K562 (cell line): Measurements from ENCODE around the gene EIPR1. TPM values are rescaled to one million over a fixed set of nuclear protein-coding genes. Genes with fewer than 3 reads are reported as not detected.

Experiments used
- ATAC-seq: fragments of 200-7000 bp; cut with Tn5 transposase; 3 replicates; pipeline ENCODE4 v1.9.1; 2020; ENCODE audit warnings: moderate library complexity
- BruUV-seq: library from RNA; stranded (reverse); fragments of 400-500 nt; replicated peaks from 2 replicates; lab custom pipeline; 2021; lab: Mats Ljungman, UMichigan
- CTCF ChIA-PET: fragments of 300-600 bp; formaldehyde crosslinking; extraction: SDS; loops from one replicate; lab custom pipeline; 2021; ENCODE audit warnings: low intra/inter-chr PET ratio; lab: Yijun Ruan, JAX
- POLR2A ChIA-PET: fragments of 300-600, 350-650 bp; sonication (Branson Sonifier 250); formaldehyde crosslinking; extraction: SDS; loops from one replicate; lab custom pipeline; 2021; ENCODE audit warnings: antibody characterized with exemption, inconsistent platforms; lab: Yijun Ruan, JAX
- DNase-seq, 4 experiments: peaks; one replicate each; pipeline versions ENCODE4 v3.0.0 to v3.0.0-alpha.2; 2011 to 2018; ENCODE audit warnings: low spot score in 3 of 4, mixed read lengths in 3 of 4; ENCODE audit errors: extremely low read depth in 1 of 4
- FAIRE-seq: peaks from 2 replicates; lab custom pipeline; 2011; peaks lifted over from hg19 to GRCh38; lab: Jason Lieb, UNC
- H2AFZ ChIP-seq: 2 replicates; pipeline ENCODE4 v1.6.0; 2011; ENCODE audit warnings: low read depth, low read length, control low read depth, inconsistent platforms
- H3K27ac ChIP-seq: fragments of 200-600 bp; 3 replicates; pipeline ENCODE4 v1.8.0; 2011; ENCODE audit warnings: low read depth, mild to moderate bottlenecking, control low read depth, inconsistent platforms, low read length, moderate library complexity, mixed read lengths; ENCODE audit errors: extremely low read depth
- H3K27me3 ChIP-seq, 2 experiments: fragments of 300-600 bp in 1 of 2; 2 replicates in 1 of 2; 3 replicates in 1 of 2; pipeline versions ENCODE4 v1.6.0 to v1.8.0; 2011; ENCODE audit warnings: inconsistent platforms in 2 of 2, low read length in 2 of 2, mild to moderate bottlenecking in 1 of 2, mixed read lengths in 1 of 2, moderate library complexity in 1 of 2; ENCODE audit not compliant: control insufficient read depth in 2 of 2, insufficient read depth in 2 of 2
- H3K36me3 ChIP-seq: fragments of 300-600 bp; 3 replicates; pipeline ENCODE4 v1.8.0; 2011; ENCODE audit warnings: mild to moderate bottlenecking, low read length, inconsistent platforms; ENCODE audit not compliant: control insufficient read depth, insufficient read depth
- H3K4me1 ChIP-seq, 2 experiments: fragments of 200-600 bp in 1 of 2; replicated peaks in 1 of 2; 2 replicates in 1 of 2; 3 replicates in 1 of 2; pipeline versions ENCODE4 v1.5.1 to v1.8.0; 2011; ENCODE audit warnings: inconsistent platforms in 2 of 2, low read length in 2 of 2, mild to moderate bottlenecking in 1 of 2, mixed read lengths in 1 of 2, moderate library complexity in 1 of 2; ENCODE audit not compliant: control insufficient read depth in 2 of 2, insufficient read depth in 2 of 2
- H3K4me2 ChIP-seq: 2 replicates; pipeline ENCODE4 v1.6.1; 2011; ENCODE audit warnings: low read length, control low read depth, inconsistent platforms, mixed read lengths; ENCODE audit not compliant: insufficient read depth
- H3K4me3 ChIP-seq: fragments of 200-600 bp; sonication (generic), shearing (Covaris generic); 2 replicates; pipeline ENCODE4 v1.5.1; 2016; ENCODE audit warnings: control low read depth, inconsistent platforms
- H3K79me2 ChIP-seq: fragments of 200-600 bp; 3 replicates; pipeline ENCODE4 v1.8.0; 2011; ENCODE audit warnings: low read length, inconsistent platforms; ENCODE audit not compliant: control insufficient read depth, insufficient read depth
- H3K9ac ChIP-seq, 2 experiments: 2 replicates each; pipeline versions ENCODE4 v1.6.0 to v1.6.1; 2011; ENCODE audit warnings: low read depth in 2 of 2, low read length in 2 of 2, control low read depth in 1 of 2, inconsistent platforms in 1 of 2, mild to moderate bottlenecking in 1 of 2, mixed read lengths in 1 of 2; ENCODE audit not compliant: insufficient read depth in 1 of 2
- H3K9me1 ChIP-seq: one replicate; pipeline ENCODE4 v1.6.0; 2011; ENCODE audit warnings: inconsistent platforms, mild to moderate bottlenecking, low read length, moderate library complexity; ENCODE audit not compliant: control insufficient read depth, insufficient read depth
- H3K9me3 ChIP-seq: replicated peaks from 2 replicates; pipeline ENCODE4 v1.5.1; 2011; ENCODE audit warnings: low read depth, low read length, inconsistent platforms; ENCODE audit not compliant: control insufficient read depth, insufficient read depth
- H4K20me1 ChIP-seq: replicated peaks from 2 replicates; pipeline ENCODE4 v1.6.1; 2011; ENCODE audit warnings: low read length, inconsistent platforms, mixed read lengths; ENCODE audit not compliant: control insufficient read depth, insufficient read depth
- CHD4 ChIP-seq: fragments of 200-600 bp; sonication (generic); IDR thresholded peaks from 3 replicates; pipeline ENCODE4 v1.6.1; 2012; ENCODE audit warnings: low read depth, mild to moderate bottlenecking, mixed read lengths, low read length, inconsistent platforms; ENCODE audit not compliant: insufficient read depth, insufficient replicate concordance, poor library complexity, severe bottlenecking
- NFYB ChIP-seq: IDR thresholded peaks from 2 replicates; pipeline ENCODE4 v1.6.1; 2011; ENCODE audit warnings: mild to moderate bottlenecking, moderate library complexity; ENCODE audit not compliant: insufficient read length; ENCODE audit errors: extremely low read depth
- NR4A1 ChIP-seq, 2 experiments: fragments of 250-450 bp in 1 of 2; fragments of 450-650 bp in 1 of 2; sonication (Bioruptor Pico) in 1 of 2; IDR thresholded peaks; 2 replicates each; pipeline versions ENCODE4 v1.4.0 to v1.6.1; 2016 to 2020; ENCODE audit warnings: mild to moderate bottlenecking in 2 of 2, missing compliant biosample characterization in 1 of 2, missing genetic modification characterization in 1 of 2, moderate library complexity in 1 of 2
- PCBP2 ChIP-seq: fragments of 200-400 bp; formaldehyde crosslinking; IDR thresholded peaks from 2 replicates; pipeline ENCODE4 v1.6.1; 2018; ENCODE audit warnings: low read length, low read depth, mild to moderate bottlenecking, moderate library complexity; ENCODE audit not compliant: poor library complexity, severe bottlenecking
- PTRF ChIP-seq: fragments of 450-650 bp; IDR thresholded peaks from 2 replicates; pipeline ENCODE4 v1.6.1; 2016; ENCODE audit warnings: mild to moderate bottlenecking, missing genetic modification characterization, missing compliant biosample characterization
- RBM25 ChIP-seq: fragments of 200-400 bp; formaldehyde crosslinking; IDR thresholded peaks from 2 replicates; pipeline ENCODE4 v1.6.1; 2018; ENCODE audit warnings: low read length, low read depth, moderate library complexity; ENCODE audit not compliant: severe bottlenecking
- TCF3 ChIP-seq: sonication (generic); formaldehyde crosslinking; IDR thresholded peaks from 2 replicates; pipeline ENCODE4 v1.4.0; 2020; ENCODE audit warnings: mild to moderate bottlenecking, missing genetic modification reagents
- ZNF586 ChIP-seq: fragments of 450-650 bp; formaldehyde crosslinking; conservative IDR thresholded peaks from 2 replicates; pipeline ENCODE4 v1.4.0; 2020; ENCODE audit warnings: mild to moderate bottlenecking, moderate library complexity
- ZNF644 ChIP-seq: fragments of 200-800 bp; sonication (Bioruptor generic); IDR thresholded peaks from 2 replicates; pipeline ENCODE4 v1.6.1; 2016; ENCODE audit warnings: low read depth, missing genetic modification characterization, missing compliant biosample characterization
- ZNF778 ChIP-seq: fragments of 450-650 bp; formaldehyde crosslinking; IDR thresholded peaks from 2 replicates; pipeline ENCODE4 v1.4.0; 2020; ENCODE audit warnings: mild to moderate bottlenecking, moderate library complexity
- WGBS: fragments of 100-300 bp; shearing (Covaris generic); methylation state at CpG from one replicate; pipeline ENCODE4 v1.1.6; 2016; ENCODE audit warnings: low coverage, mixed read lengths; ENCODE audit not compliant: insufficient coverage; ENCODE audit errors: missing lambda C conversion rate; 5-methylcytosine and 5-hydroxymethylcytosine counted together
- in situ Hi-C: fragments of 300-500 bp; cut with MboI; formaldehyde crosslinking; loops from 4 replicates; pipeline ENCODE4 v1.15.0; 2018; ENCODE audit warnings: inconsistent platforms, mixed read lengths
- intact Hi-C: fragments of 100-400 bp; cut with micrococcal nuclease; formaldehyde crosslinking; loops from 2 replicates; pipeline ENCODE4 v1.14.2; 2022
- polyA plus RNA-seq, 8 experiments: library from polyadenylated mRNA; depleted of rRNA in 4 of 8; stranded (reverse) in 5 of 8; unstranded in 3 of 8; fragments of >200 nt; fragmentation: Nextera tagmentation in 2 of 8; fragmentation: Illumina TruSeq in 1 of 8; extraction: Ambion mirVana in 2 of 8; extraction: Trizol in 1 of 8; gene quantifications; 2 replicates each; pipeline versions ENCODE4 v1.2.1 to v1.2.3, GENCODE V29; 2011 to 2014; ENCODE audit warnings: inconsistent platforms in 1 of 8, missing spikeins in 1 of 8
- total RNA-seq, 7 experiments: library from RNA; depleted of rRNA in 6 of 7; stranded (reverse); fragments of >200 nt in 6 of 7; fragmentation: Illumina TruSeq in 2 of 7; extraction: Trizol in 2 of 7; gene quantifications; 2 replicates each; pipeline versions ENCODE4 v1.2.1 to v1.2.3, GENCODE V29; 2011 to 2021; ENCODE audit warnings: low replicate concordance in 1 of 7
- TF ChIP-seq, protein P1 (sequence below): fragments of 250-450 bp; sonication (Bioruptor Pico); IDR thresholded peaks from 2 replicates; pipeline ENCODE4 v1.8.0; 2022; ENCODE audit warnings: inconsistent platforms
- TF ChIP-seq, protein P2 (sequence below): fragments of 450-650 bp; IDR thresholded peaks from 2 replicates; pipeline ENCODE4 v1.6.1; 2014; ENCODE audit warnings: low read depth, mild to moderate bottlenecking, moderate library complexity, borderline replicate concordance
- TF ChIP-seq, protein P3 (sequence below): fragments of 250-450 bp; sonication (Bioruptor Pico); IDR thresholded peaks from 2 replicates; pipeline ENCODE4 v1.8.0; 2021; ENCODE audit warnings: moderate library complexity, mild to moderate bottlenecking, inconsistent platforms
- TF ChIP-seq, protein P4 (sequence below), 2 experiments: fragments of 250-450 bp in 1 of 2; fragments of 450-650 bp in 1 of 2; sonication (Bioruptor Pico) in 1 of 2; IDR thresholded peaks; 2 replicates each; pipeline versions ENCODE4 v1.6.1 to v1.8.0; 2016 to 2021; ENCODE audit warnings: mild to moderate bottlenecking in 2 of 2, moderate library complexity in 2 of 2, missing compliant biosample characterization in 1 of 2, missing genetic modification characterization in 1 of 2

The EIPR1 gene
- total and polyA plus RNA-seq, 9 of the 15 experiments (the other 6 are each of a cell fraction or from before 2014, with no cell fraction given): 19.9 to 54.4 (median 35.9) TPM

DNA sequence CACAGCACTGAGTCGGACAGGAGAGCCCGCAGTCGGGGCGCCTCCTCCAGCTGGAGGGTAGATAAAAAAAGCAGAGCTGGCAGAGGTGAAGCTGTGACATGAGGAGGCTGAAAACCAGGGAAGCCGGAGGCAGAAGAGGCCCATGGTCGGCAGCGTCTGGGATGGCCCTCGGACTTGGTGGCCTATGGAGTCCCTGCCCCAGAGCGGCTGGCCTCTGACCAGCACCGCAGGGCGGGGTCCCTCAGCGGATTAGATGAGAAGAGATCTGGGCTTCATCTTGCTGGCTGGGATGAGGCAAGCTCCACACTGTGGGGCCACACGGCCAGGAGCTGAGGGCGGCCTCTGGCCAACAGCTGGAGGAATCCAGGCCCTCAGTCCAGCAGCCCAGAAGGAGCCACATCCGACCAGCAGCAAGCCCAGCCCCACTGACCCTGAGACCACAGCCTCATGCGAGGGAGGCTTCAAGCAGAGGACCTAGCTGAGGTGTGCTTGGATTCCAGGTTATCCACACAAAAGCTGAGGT, 174.1 kb downstream of the EIPR1 start (continued):
- TF ChIP-seq, protein P1, sequence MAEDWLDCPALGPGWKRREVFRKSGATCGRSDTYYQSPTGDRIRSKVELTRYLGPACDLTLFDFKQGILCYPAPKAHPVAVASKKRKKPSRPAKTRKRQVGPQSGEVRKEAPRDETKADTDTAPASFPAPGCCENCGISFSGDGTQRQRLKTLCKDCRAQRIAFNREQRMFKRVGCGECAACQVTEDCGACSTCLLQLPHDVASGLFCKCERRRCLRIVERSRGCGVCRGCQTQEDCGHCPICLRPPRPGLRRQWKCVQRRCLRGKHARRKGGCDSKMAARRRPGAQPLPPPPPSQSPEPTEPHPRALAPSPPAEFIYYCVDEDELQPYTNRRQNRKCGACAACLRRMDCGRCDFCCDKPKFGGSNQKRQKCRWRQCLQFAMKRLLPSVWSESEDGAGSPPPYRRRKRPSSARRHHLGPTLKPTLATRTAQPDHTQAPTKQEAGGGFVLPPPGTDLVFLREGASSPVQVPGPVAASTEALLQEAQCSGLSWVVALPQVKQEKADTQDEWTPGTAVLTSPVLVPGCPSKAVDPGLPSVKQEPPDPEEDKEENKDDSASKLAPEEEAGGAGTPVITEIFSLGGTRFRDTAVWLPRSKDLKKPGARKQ: no peak
- TF ChIP-seq PCBP2: no peak
- no peak for TF ChIP-seq NFYB
- TF ChIP-seq ZNF586 (CRISPR knock-in tag): no peak
- TF ChIP-seq, all 486 proteins: peak for 0

DNA sequence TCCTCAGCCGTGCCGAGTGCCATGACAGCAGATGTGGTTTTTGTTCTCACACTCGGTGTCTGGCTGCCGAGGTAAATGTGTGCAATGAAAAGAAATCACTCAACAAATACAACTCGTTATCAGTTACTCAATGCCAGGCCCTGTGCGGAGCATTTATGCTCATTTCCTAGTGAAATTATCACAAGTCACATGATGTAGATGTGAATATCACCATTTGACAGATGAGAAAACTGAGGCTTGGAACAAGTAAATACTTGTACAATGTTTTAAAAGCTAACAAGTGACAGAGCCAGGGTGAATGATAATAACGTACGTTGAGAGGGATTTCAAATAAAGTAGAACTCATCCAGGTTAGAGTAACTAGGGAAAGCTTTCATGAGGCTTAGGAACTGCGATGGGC, 174.7 kb downstream of the EIPR1 start:
- no peak overlapping the region for H3K27ac ChIP-seq
- ChIA-PET POLR2A (no interaction called here), CTCF (no interaction called here)
- no peaks in the 10 kb centered on the region for H3K27me3 ChIP-seq
- intact Hi-C loops: no loop called here
- no peak overlapping the region for H3K4me2 ChIP-seq
- FAIRE-seq (no peak), ATAC-seq (no peak), DNase-seq (no peak)
- no peaks in the 10 kb centered on the region for H3K79me2 ChIP-seq
- no TSS peak for BruUV-seq
- H3K4me3 ChIP-seq: no peak overlapping the region
- no peak overlapping the region for H3K9ac ChIP-seq
- peaks cover 0 to 10% of the 10 kb centered on the region in 2 experiments; a peak in 2 of 5 replicates for H3K4me1 ChIP-seq
- 91% methylated on average over 9 of the region's 9 CpGs for WGBS
- H2AFZ ChIP-seq: no peak overlapping the region
- in situ Hi-C loops: no loop called here
- H4K20me1 ChIP-seq: no peaks in the 10 kb centered on the region
- H3K9me3 ChIP-seq: no peaks in the 10 kb centered on the region
- peaks cover 3% of the 10 kb centered on the region for H3K9me1 ChIP-seq
- no peaks in the 10 kb centered on the region; the same call in 2 of the 3 replicates for H3K36me3 ChIP-seq
- TF ChIP-seq NR4A1 (CRISPR knock-in tag; IDR thresholded peaks at IDR 0.05) (no peak), NR4A1 (tag; IDR thresholded peaks at IDR 0.05) (no peak), ZNF778 (no peak), RBM25 (peak; percentile 75), TCF3 (CRISPR knock-in tag) (no peak), PTRF (tag) (no peak), CHD4 (no peak), ZNF644 (no peak)
- TF ChIP-seq, protein P2, sequence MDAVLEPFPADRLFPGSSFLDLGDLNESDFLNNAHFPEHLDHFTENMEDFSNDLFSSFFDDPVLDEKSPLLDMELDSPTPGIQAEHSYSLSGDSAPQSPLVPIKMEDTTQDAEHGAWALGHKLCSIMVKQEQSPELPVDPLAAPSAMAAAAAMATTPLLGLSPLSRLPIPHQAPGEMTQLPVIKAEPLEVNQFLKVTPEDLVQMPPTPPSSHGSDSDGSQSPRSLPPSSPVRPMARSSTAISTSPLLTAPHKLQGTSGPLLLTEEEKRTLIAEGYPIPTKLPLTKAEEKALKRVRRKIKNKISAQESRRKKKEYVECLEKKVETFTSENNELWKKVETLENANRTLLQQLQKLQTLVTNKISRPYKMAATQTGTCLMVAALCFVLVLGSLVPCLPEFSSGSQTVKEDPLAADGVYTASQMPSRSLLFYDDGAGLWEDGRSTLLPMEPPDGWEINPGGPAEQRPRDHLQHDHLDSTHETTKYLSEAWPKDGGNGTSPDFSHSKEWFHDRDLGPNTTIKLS: no peak
- TF ChIP-seq, protein P3, sequence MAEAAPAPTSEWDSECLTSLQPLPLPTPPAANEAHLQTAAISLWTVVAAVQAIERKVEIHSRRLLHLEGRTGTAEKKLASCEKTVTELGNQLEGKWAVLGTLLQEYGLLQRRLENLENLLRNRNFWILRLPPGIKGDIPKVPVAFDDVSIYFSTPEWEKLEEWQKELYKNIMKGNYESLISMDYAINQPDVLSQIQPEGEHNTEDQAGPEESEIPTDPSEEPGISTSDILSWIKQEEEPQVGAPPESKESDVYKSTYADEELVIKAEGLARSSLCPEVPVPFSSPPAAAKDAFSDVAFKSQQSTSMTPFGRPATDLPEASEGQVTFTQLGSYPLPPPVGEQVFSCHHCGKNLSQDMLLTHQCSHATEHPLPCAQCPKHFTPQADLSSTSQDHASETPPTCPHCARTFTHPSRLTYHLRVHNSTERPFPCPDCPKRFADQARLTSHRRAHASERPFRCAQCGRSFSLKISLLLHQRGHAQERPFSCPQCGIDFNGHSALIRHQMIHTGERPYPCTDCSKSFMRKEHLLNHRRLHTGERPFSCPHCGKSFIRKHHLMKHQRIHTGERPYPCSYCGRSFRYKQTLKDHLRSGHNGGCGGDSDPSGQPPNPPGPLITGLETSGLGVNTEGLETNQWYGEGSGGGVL (CRISPR knock-in tag): no peak
- TF ChIP-seq, protein P4, sequence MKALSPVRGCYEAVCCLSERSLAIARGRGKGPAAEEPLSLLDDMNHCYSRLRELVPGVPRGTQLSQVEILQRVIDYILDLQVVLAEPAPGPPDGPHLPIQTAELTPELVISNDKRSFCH (CRISPR knock-in tag; IDR thresholded peaks at IDR 0.05): no peak
- TF ChIP-seq, protein P4 (tag; IDR thresholded peaks at IDR 0.05): no peak
